Measurements from ENCODE around the gene AK3.

DNA sequence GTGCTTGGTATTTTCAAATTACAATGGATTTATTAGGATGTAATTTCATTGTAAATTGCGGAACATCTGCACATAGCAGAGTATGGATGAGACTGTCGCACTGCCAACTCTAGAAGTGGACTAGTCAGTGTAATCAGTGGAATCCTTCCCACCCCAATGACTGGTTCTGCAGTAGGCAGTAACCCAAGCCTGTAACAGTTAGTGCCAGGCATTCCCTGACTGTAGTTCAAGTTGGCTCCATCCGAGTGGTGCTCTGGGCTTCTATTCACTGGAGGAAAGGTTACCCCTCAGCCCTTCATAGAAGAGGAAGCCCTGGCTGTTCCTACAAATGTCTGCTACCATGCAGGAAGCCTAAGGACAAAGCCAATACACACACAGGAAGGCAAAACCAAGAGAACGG lies 23.2 kb downstream of the AK3 start:
- TF ChIP-seq TARDBP (IDR thresholded peaks at IDR 0.05) (no peak), SP1 (IDR thresholded peaks at IDR 0.05) (no peak), FOXM1 (IDR thresholded peaks at IDR 0.05; ENCODE audit: borderline replicate concordance) (no peak), HDGF (IDR thresholded peaks at IDR 0.05; ENCODE audit: borderline replicate concordance) (no peak), BHLHE40 (IDR thresholded peaks at IDR 0.05; ENCODE audit: borderline replicate concordance) (no peak), ELF4 (IDR thresholded peaks at IDR 0.05) (no peak), ZNF384 (IDR thresholded peaks at IDR 0.05) (no peak), LEF1 (IDR thresholded peaks at IDR 0.05; ENCODE audit: borderline replicate concordance) (no peak), FOXA1 (IDR thresholded peaks at IDR 0.05) (no peak), FOXK2 (IDR thresholded peaks at IDR 0.05) (no peak), CTBP1 (IDR thresholded peaks at IDR 0.05; ENCODE audit: borderline replicate concordance) (no peak), SUZ12 (IDR thresholded peaks at IDR 0.05) (no peak)
- TF ChIP-seq, protein P1, sequence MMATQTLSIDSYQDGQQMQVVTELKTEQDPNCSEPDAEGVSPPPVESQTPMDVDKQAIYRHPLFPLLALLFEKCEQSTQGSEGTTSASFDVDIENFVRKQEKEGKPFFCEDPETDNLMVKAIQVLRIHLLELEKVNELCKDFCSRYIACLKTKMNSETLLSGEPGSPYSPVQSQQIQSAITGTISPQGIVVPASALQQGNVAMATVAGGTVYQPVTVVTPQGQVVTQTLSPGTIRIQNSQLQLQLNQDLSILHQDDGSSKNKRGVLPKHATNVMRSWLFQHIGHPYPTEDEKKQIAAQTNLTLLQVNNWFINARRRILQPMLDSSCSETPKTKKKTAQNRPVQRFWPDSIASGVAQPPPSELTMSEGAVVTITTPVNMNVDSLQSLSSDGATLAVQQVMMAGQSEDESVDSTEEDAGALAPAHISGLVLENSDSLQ (IDR thresholded peaks at IDR 0.05) = no peak

Data from HEK293T (cell line).